ENCODE results near the gene FAM168A. TPM values are rescaled to one million over a fixed set of nuclear protein-coding genes. Genes with fewer than 3 reads are reported as not detected.

The FAM168A gene
- total and polyA plus RNA-seq, 10 of the 15 experiments (the other 5 are each of a cell fraction or from before 2014, with no cell fraction given) = 1.7 to 20.0 (median 10.0) TPM

DNA sequence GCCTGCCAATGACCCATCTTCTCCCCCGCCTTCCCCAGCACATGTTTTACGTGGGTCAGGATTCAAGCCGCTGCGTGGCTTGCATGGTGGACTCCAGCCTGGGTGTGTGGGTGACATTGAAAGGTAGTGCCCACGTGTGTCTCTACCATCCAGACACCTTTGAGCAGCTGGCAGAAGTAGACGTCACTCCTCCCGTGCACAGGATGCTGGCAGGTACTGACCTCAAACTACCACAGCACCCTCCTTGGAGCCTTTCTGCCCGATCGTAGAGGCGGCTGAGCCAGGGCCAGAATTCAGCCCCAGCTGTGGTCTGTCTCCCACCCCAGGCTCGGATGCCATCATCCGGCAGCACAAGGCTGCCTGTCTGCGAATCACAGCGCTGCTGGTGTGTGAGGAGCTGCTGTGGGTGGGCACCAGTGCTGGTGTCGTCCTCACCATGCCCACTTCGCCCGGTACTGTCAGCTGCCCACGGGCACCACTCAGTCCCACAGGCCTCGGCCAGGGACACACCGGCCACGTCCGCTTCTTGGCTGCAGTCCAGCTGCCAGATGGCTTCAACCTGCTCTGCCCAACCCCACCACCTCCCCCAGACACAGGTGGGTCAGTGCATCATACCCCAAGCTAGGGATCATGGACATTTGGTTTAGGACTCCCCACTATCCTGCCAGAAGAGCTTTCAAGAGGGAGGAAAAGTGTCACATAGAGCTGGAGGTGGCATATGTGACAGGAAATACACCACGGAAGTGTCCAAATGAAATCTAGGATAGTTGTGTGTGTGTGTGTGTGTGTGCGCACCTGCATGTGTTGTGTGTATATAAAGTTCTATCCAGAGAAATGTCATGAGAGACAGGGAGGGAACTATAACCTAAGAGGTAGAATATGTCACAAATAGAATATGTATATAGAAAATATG is 232.3 kb downstream of the FAM168A start (continued):
- TF ChIP-seq RUNX3 (IDR thresholded peaks at IDR 0.05; ENCODE audit: low read length) (no peak), CBFB (IDR thresholded peaks at IDR 0.05; ENCODE audit: low read depth) (no peak), RELA (IDR thresholded peaks at IDR 0.05; ENCODE audit: borderline replicate concordance, partially characterized antibody) (no peak)

DNA sequence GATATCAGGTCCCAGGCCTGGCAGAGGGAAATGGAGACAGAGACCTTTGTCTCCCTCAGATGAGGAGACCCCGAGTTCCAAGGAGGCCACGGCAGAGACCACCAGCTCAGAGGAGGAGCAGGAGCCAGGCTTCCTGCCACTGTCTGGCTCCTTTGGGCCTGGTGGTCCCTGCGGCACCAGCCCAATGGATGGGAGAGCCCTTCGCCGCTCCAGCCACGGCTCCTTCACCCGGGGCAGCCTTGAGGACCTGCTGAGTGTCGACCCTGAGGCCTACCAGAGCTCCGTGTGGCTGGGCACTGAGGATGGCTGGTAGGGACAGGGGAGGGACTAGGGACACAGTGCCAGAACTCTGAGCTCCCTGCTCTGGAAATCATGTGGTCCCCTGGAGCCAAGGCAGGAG is 234.8 kb downstream of the FAM168A start:
- no peak overlapping the region for H3K9ac ChIP-seq (ENCODE audit: control insufficient read depth, insufficient read depth, low read length)
- H3K9me3 ChIP-seq (replicated peaks; ENCODE audit: control insufficient read depth, insufficient read depth, low read length) = no peaks in the 10 kb centered on the region
- ChIA-PET SMC1A (ENCODE audit: uncharacterized antibody, unreplicated experiment) (interaction anchor here (1.4 kb wide), 1 partner anchor 12 kb away, joined by 3 read pairs; no protein-coding TSS in a partner anchor), CTCF (interaction anchor here (1.1 to 5.7 kb wide), 3 partner anchors 12 to 297 kb away, joined by 3 to 37 read pairs (median 3); no protein-coding TSS in a partner anchor), RAD21 (ENCODE audit: unreplicated experiment) (interaction anchor here (1.1 to 1.3 kb wide), 2 partner anchors 12 to 44 kb away, joined by 3 read pairs; no protein-coding TSS in a partner anchor), POLR2A (no interaction called here)
- H4K20me1 ChIP-seq (ENCODE audit: control insufficient read depth, insufficient read depth) = no peaks in the 10 kb centered on the region
- H3K4me2 ChIP-seq (ENCODE audit: control insufficient read depth, insufficient read depth) = no peak overlapping the region
- WGBS (ENCODE audit: insufficient coverage, insufficient replicate concordance, low lambda C conversion rate, missing lambda C conversion rate) = 76% methylated on average over 9 of the region's 9 CpGs
- no peaks in the 10 kb centered on the region for H3K79me2 ChIP-seq (ENCODE audit: control insufficient read depth, insufficient read depth, low read length)
- ATAC-seq (no peak), FAIRE-seq (no peak), DNase-seq (ENCODE audit: low read depth, low spot score) (no peak)
- H3K36me3 ChIP-seq (ENCODE audit: control insufficient read depth in 2 of 2, insufficient read depth in 2 of 2, low read length in 1 of 2) = peaks cover 0 to 6% of the 10 kb centered on the region in 2 experiments; a peak in 1 of 4 replicates
- no peak overlapping the region for H3K27ac ChIP-seq (ENCODE audit: control insufficient read depth, insufficient read depth)
- H3K4me1 ChIP-seq (ENCODE audit: control insufficient read depth, insufficient read depth, low read length) = peaks cover 11% of the 10 kb centered on the region
- H2AFZ ChIP-seq (ENCODE audit: control insufficient read depth, low read depth, low read length) = no peak overlapping the region
- H3K27me3 ChIP-seq (replicated peaks in 1 of 2; ENCODE audit: control insufficient read depth in 2 of 2, insufficient read depth in 2 of 2, low read length in 1 of 2) = no peaks in the 10 kb centered on the region
- no TSS peak for BruUV-seq (replicated peaks)
- H3K4me3 ChIP-seq = no peak overlapping the region
- in situ Hi-C loops (cut with MboI) (no loop called here), intact Hi-C loops (cut with micrococcal nuclease; ENCODE audit: unreplicated experiment) (no loop called here)
- TF ChIP-seq RCOR1 (conservative IDR thresholded peaks at IDR 0.05; ENCODE audit: low read depth, low read length) (no peak), NFYB (IDR thresholded peaks at IDR 0.05; ENCODE audit: insufficient read depth, low read depth, low read length) (no peak), RUNX3 (IDR thresholded peaks at IDR 0.05; ENCODE audit: low read length) (no peak), NBN (IDR thresholded peaks at IDR 0.05) (no peak), MEF2B (IDR thresholded peaks at IDR 0.05; ENCODE audit: partially characterized antibody, poor library complexity, severe bottlenecking) (no peak), MYB (IDR thresholded peaks at IDR 0.05; ENCODE audit: borderline replicate concordance, low read depth, low read length) (no peak), IRF3 (IDR thresholded peaks at IDR 0.05) (no peak), LARP7 (IDR thresholded peaks at IDR 0.05) (no peak), FOXK2 (IDR thresholded peaks at IDR 0.05) (no peak)
- TF ChIP-seq, protein P1, sequence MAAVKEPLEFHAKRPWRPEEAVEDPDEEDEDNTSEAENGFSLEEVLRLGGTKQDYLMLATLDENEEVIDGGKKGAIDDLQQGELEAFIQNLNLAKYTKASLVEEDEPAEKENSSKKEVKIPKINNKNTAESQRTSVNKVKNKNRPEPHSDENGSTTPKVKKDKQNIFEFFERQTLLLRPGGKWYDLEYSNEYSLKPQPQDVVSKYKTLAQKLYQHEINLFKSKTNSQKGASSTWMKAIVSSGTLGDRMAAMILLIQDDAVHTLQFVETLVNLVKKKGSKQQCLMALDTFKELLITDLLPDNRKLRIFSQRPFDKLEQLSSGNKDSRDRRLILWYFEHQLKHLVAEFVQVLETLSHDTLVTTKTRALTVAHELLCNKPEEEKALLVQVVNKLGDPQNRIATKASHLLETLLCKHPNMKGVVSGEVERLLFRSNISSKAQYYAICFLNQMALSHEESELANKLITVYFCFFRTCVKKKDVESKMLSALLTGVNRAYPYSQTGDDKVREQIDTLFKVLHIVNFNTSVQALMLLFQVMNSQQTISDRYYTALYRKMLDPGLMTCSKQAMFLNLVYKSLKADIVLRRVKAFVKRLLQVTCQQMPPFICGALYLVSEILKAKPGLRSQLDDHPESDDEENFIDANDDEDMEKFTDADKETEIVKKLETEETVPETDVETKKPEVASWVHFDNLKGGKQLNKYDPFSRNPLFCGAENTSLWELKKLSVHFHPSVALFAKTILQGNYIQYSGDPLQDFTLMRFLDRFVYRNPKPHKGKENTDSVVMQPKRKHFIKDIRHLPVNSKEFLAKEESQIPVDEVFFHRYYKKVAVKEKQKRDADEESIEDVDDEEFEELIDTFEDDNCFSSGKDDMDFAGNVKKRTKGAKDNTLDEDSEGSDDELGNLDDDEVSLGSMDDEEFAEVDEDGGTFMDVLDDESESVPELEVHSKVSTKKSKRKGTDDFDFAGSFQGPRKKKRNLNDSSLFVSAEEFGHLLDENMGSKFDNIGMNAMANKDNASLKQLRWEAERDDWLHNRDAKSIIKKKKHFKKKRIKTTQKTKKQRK (IDR thresholded peaks at IDR 0.05; ENCODE audit: low read depth, low read length) = no peak
- TF ChIP-seq, protein P2, sequence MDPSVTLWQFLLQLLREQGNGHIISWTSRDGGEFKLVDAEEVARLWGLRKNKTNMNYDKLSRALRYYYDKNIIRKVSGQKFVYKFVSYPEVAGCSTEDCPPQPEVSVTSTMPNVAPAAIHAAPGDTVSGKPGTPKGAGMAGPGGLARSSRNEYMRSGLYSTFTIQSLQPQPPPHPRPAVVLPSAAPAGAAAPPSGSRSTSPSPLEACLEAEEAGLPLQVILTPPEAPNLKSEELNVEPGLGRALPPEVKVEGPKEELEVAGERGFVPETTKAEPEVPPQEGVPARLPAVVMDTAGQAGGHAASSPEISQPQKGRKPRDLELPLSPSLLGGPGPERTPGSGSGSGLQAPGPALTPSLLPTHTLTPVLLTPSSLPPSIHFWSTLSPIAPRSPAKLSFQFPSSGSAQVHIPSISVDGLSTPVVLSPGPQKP (IDR thresholded peaks at IDR 0.05; ENCODE audit: low read depth, low read length) = no peak
